OCI-LY7 (cell line): ENCODE data around the gene TUBE1. TPM values are rescaled to one million over a fixed set of nuclear protein-coding genes. Genes with fewer than 3 reads are reported as not detected.

Source experiments
- BruUV-seq: library from RNA; stranded (reverse); fragments of 400-500 nt; replicated peaks from 2 replicates; lab custom pipeline; 2021; lab: Mats Ljungman, UMichigan
- CTCF ChIA-PET: fragments of 300-600 bp; sonication (Branson Sonifier 250); formaldehyde crosslinking; loops from one replicate; lab custom pipeline; 2022; ENCODE audit warnings: antibody characterized with exemption; ENCODE audit not compliant: unreplicated experiment; lab: Charles Lee
- POLR2A ChIA-PET: fragments of 300-600 bp; sonication (Branson Sonifier 250); formaldehyde crosslinking; loops from one replicate; lab custom pipeline; 2022; ENCODE audit warnings: antibody characterized with exemption; lab: Charles Lee
- DNase-seq: peaks from one replicate; pipeline ENCODE4 v3.0.0-alpha.2; 2015; ENCODE audit warnings: low spot score
- H2AFZ ChIP-seq: fragments of 200-600 bp; sonication (generic), shearing (Covaris generic); 2 replicates; pipeline ENCODE4 v1.6.1; 2014; ENCODE audit warnings: mild to moderate bottlenecking, antibody characterized with exemption, low read length, moderate library complexity
- H3K27ac ChIP-seq: fragments of 200-600 bp; sonication (generic); 2 replicates; pipeline ENCODE4 v1.5.1; 2014; ENCODE audit warnings: mixed run types, low read depth, mild to moderate bottlenecking, moderate library complexity, low read length, inconsistent platforms; ENCODE audit not compliant: poor library complexity, severe bottlenecking
- H3K36me3 ChIP-seq: fragments of 200-600 bp; sonication (generic); 2 replicates; pipeline ENCODE4 v1.6.1; 2014; ENCODE audit warnings: mild to moderate bottlenecking, antibody characterized with exemption, low read length, moderate library complexity, mixed read lengths; ENCODE audit not compliant: insufficient read depth
- H3K4me1 ChIP-seq: fragments of 200-600 bp; sonication (generic); 2 replicates; pipeline ENCODE4 v1.5.1; 2014; ENCODE audit warnings: mild to moderate bottlenecking, low read length; ENCODE audit not compliant: insufficient read depth, poor library complexity, severe bottlenecking
- H3K4me2 ChIP-seq: fragments of 200-600 bp; sonication (generic); 2 replicates; pipeline ENCODE4 v1.6.1; 2014; ENCODE audit warnings: mild to moderate bottlenecking, low read length
- H3K4me3 ChIP-seq: fragments of 200-600 bp; sonication (generic); 2 replicates; pipeline ENCODE4 v1.5.1; 2014; ENCODE audit warnings: mild to moderate bottlenecking, low read depth, low read length; ENCODE audit not compliant: poor library complexity, severe bottlenecking
- H3K79me2 ChIP-seq: fragments of 200-600 bp; sonication (generic); 2 replicates; pipeline ENCODE4 v1.6.1; 2016; ENCODE audit warnings: low read depth, mild to moderate bottlenecking, low read length, moderate library complexity, mixed read lengths; ENCODE audit not compliant: insufficient read depth
- H3K9me2 ChIP-seq: fragments of 200-600 bp; sonication (generic); 2 replicates; pipeline ENCODE4 v1.6.1; 2016; ENCODE audit warnings: mild to moderate bottlenecking, low read length, mixed read lengths; ENCODE audit not compliant: insufficient read depth
- H3K9me3 ChIP-seq: fragments of 200-600 bp; sonication (generic); 2 replicates; pipeline ENCODE4 v1.6.1; 2014; ENCODE audit warnings: mild to moderate bottlenecking, mixed run types, low read length, mixed read lengths
- H4K20me1 ChIP-seq: fragments of 200-600 bp; sonication (generic); 2 replicates; pipeline ENCODE4 v1.6.1; 2014; ENCODE audit warnings: mild to moderate bottlenecking, antibody characterized with exemption, low read length, moderate library complexity, mixed read lengths; ENCODE audit not compliant: insufficient read depth
- EZH2phosphoT487 ChIP-seq: fragments of 200-600 bp; sonication (generic); IDR thresholded peaks from 2 replicates; pipeline ENCODE4 v1.6.1; 2018; ENCODE audit warnings: low read depth, borderline replicate concordance, mild to moderate bottlenecking, mixed run types, antibody characterized with exemption, low read length, moderate library complexity, mixed read lengths
- intact Hi-C: fragments of 100-400 bp; cut with micrococcal nuclease; formaldehyde crosslinking; loops from one replicate; pipeline ENCODE4 v1.10.0; 2022; ENCODE audit not compliant: unreplicated experiment
- total RNA-seq, 2 experiments: library from RNA; depleted of rRNA in 1 of 2; stranded (reverse); fragments of >200 nt in 1 of 2; shearing (Covaris generic) in 1 of 2; gene quantifications; 2 replicates each; pipeline ENCODE4 v1.2.3, GENCODE V29; 2014 to 2022
- TF ChIP-seq, protein P1 (sequence below): fragments of 200-600 bp; sonication (generic); conservative IDR thresholded peaks from 2 replicates; pipeline ENCODE4 v1.5.1; 2014; ENCODE audit warnings: mild to moderate bottlenecking, antibody characterized with exemption, low read length, moderate library complexity, mixed read lengths

The TUBE1 gene
- total RNA-seq, 2 experiments from 2014 or later = 27.9 to 32.6 TPM

DNA sequence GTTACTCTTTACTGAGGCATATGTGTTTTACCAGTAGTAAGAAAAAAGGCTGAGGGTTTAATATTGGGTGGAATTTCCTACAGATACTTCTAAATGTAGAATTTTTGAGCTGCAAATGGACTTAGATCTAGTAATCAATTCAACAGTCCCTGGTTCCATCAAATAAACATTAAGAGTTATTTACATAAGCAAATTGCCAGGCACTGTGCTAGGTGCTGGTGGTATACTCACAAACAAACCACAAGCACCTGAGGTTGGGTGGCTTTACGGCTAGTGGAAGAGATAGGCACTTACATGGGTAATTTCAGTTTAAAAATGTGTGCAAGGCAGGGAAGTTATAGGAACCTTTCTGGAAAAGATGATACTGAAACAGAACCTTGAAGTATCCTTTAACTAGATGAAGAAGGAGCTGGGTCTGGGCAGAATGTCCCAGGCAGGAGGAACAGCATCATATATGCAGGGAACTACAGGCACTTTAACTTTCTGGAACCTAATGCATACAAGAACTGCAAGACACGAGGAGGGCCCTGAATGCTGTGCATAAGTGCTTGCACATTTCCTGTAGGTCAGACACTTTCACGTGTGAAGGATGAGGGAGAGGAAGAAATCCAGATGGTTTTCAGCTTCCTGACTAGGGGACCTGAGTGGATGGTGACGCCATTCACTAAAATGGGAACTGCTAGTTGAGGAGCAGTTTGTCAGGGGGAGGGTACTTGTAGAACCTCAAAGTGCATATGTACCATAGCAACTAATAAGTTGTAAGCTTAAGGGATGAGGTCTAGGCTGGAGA lies 28.8 kb downstream of the TUBE1 start:
- no peaks in the 10 kb centered on the region for H3K9me3 ChIP-seq
- DNase-seq = no peak
- intact Hi-C loops = no loop called here
- H3K9me2 ChIP-seq = no peaks in the 10 kb centered on the region
- H2AFZ ChIP-seq = no peak overlapping the region
- CTCF ChIA-PET = interaction anchor here (1.1 kb wide), 1 partner anchor 15 kb away, joined by 3 read pairs; no protein-coding TSS in a partner anchor
- H3K79me2 ChIP-seq = no peaks in the 10 kb centered on the region
- no peak overlapping the region for H3K27ac ChIP-seq
- H4K20me1 ChIP-seq = no peaks in the 10 kb centered on the region
- no peak overlapping the region for H3K4me2 ChIP-seq
- H3K36me3 ChIP-seq = no peaks in the 10 kb centered on the region
- H3K4me1 ChIP-seq = no peaks in the 10 kb centered on the region
- BruUV-seq = no TSS peak
- no peak overlapping the region for H3K4me3 ChIP-seq
- no peak for TF ChIP-seq EZH2phosphoT487
- TF ChIP-seq, protein P1, sequence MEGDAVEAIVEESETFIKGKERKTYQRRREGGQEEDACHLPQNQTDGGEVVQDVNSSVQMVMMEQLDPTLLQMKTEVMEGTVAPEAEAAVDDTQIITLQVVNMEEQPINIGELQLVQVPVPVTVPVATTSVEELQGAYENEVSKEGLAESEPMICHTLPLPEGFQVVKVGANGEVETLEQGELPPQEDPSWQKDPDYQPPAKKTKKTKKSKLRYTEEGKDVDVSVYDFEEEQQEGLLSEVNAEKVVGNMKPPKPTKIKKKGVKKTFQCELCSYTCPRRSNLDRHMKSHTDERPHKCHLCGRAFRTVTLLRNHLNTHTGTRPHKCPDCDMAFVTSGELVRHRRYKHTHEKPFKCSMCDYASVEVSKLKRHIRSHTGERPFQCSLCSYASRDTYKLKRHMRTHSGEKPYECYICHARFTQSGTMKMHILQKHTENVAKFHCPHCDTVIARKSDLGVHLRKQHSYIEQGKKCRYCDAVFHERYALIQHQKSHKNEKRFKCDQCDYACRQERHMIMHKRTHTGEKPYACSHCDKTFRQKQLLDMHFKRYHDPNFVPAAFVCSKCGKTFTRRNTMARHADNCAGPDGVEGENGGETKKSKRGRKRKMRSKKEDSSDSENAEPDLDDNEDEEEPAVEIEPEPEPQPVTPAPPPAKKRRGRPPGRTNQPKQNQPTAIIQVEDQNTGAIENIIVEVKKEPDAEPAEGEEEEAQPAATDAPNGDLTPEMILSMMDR = no peak
- POLR2A ChIA-PET = interaction anchor here (0.7 to 1.3 kb wide), 2 partner anchors 14 to 541 kb away, joined by 3 to 5 read pairs; no protein-coding TSS in a partner anchor

DNA sequence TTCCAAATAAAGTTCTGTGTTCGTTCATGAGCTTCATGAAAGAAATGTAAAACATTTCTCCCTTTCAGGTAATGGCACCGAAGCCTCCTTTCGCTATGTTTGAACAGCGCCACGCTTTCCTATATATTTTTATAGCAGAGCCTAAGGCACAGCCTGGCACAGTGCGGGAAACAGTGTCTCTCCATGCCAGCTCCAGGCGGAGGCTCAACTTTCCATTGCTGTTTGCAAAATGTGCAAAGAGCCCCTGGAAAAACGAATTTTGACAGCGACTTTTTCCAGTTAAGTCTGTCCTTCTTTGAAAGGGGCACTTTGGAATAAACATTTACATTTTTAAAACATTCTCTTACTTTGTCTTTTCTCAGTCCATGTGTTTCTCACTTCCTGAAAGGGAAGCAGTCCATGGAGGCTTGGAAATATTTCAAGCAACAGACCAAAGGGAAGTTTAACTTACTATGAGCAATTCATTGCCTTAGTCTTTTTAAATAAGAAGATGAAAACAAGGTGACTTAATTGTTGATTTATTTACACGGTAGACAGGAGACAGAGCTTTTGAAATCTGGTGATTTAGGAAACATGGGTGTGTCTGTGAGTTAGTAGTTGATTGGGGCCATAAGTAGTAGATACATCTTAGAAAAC lies 32.6 kb downstream of the TUBE1 start:
- H2AFZ ChIP-seq = no peak overlapping the region
- no peaks in the 10 kb centered on the region for H3K9me2 ChIP-seq
- no peak overlapping the region for H3K4me3 ChIP-seq
- TF ChIP-seq, protein P1 = no peak
- TF ChIP-seq EZH2phosphoT487 = no peak
- H3K36me3 ChIP-seq = no peaks in the 10 kb centered on the region
- H3K27ac ChIP-seq = no peak overlapping the region
- intact Hi-C loops = no loop called here
- no peak for DNase-seq
- no peaks in the 10 kb centered on the region for H4K20me1 ChIP-seq
- H3K79me2 ChIP-seq = no peaks in the 10 kb centered on the region
- H3K4me1 ChIP-seq = no peaks in the 10 kb centered on the region
- BruUV-seq = no TSS peak
- CTCF ChIA-PET = no interaction called here
- no peak overlapping the region for H3K4me2 ChIP-seq
- POLR2A ChIA-PET = interaction anchor here (1.4 kb wide), 1 partner anchor 31 kb away, joined by 3 read pairs; no protein-coding TSS in a partner anchor
- H3K9me3 ChIP-seq = no peaks in the 10 kb centered on the region
